Measurements from ENCODE around the gene DCAF15.

DNA sequence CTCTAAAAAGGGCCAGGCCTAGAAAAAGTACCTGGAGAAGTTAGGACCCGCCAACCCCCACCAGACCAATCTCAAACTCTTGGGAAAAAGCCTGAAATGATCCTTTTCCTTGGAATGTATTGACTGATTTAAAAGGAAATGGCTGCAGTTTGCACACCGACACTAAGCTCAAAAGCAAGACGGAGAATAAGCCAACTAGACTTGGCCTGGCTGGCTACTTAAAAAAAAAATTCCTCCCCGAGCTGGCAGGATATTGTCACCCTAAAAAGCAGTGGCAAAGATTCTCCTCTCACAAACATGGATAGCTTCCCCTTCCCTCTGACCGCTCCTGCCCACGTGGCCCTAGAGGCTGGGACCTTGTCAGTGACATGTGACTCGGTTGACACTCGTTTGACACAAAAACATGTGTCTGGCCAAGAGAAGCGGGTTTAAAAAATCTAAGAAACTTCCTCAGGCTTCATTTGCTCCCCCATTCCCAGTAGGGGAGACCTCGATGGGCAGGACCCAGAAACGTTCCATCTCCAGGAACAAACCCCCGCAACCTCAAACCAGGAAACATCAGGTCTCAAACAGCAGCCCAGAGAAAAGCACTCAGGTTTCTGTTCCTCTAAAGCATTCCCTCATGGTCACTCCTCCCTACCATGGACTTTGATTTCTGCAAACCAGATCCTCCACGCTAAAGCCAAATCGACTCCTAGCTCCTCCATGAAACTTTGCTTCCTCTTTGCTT, 52.5 kb downstream of the DCAF15 start:
- TF ChIP-seq CTCF (conservative IDR thresholded peaks at IDR 0.05) (no peak), ZFX (IDR thresholded peaks at IDR 0.05) (no peak)

Measured in C4-2B (cell line).